B cell (primary cell): ENCODE measurements around the gene BANP. TPM values are rescaled to one million over a fixed set of nuclear protein-coding genes. Genes with fewer than 3 reads are reported as not detected.

Source experiments
- ATAC-seq: fragments of 200-7000 bp; cut with Tn5 transposase; one replicate; pipeline ENCODE4 v1.10.0; 2021; ENCODE audit warnings: low read depth, mild to moderate bottlenecking, moderate number of reproducible peaks, moderate library complexity
- CTCF ChIA-PET: fragments of 350-600 bp; sonication (Branson Sonifier 250); formaldehyde crosslinking; loops from one replicate; lab custom pipeline; 2021; ENCODE audit warnings: antibody characterized with exemption, inconsistent platforms; lab: Charles Lee
- POLR2A ChIA-PET: fragments of 350-600 bp; sonication (Branson Sonifier 250); formaldehyde crosslinking; loops from one replicate; lab custom pipeline; 2021; ENCODE audit warnings: antibody characterized with exemption; lab: Charles Lee
- DNase-seq: peaks from one replicate; pipeline ENCODE4 v3.0.0; 2013
- H2AFZ ChIP-seq: 2 replicates; pipeline ENCODE4 v1.6.1; 2012; ENCODE audit warnings: mild to moderate bottlenecking, low read depth, low read length; ENCODE audit not compliant: insufficient read depth, poor library complexity, severe bottlenecking
- H3K27ac ChIP-seq, 2 donors: 1 replicate in 1 of 2; 2 replicates in 1 of 2; pipeline ENCODE4 v1.5.1; 2012 to 2013; ENCODE audit warnings: low read length in 2 of 2, mild to moderate bottlenecking in 2 of 2, moderate library complexity in 1 of 2
- H3K27me3 ChIP-seq, 4 experiments: fragments of 200-600 bp in 1 of 4; sonication (generic) in 1 of 4; replicated peaks in 1 of 4; 1 replicate in 2 of 4; 2 replicates in 2 of 4; pipeline versions ENCODE4 v1.6.1 to v1.7.0; 2013 to 2016; ENCODE audit warnings: low read length in 3 of 4, mild to moderate bottlenecking in 2 of 4, mixed read lengths in 1 of 4, moderate library complexity in 1 of 4; ENCODE audit not compliant: insufficient read depth in 4 of 4, control insufficient read depth in 3 of 4; ENCODE audit errors: control extremely low read depth in 1 of 4
- H3K36me3 ChIP-seq, 2 experiments: replicated peaks in 1 of 2; 1 replicate in 1 of 2; 2 replicates in 1 of 2; pipeline versions ENCODE4 v1.6.1 to v1.7.1; 2013; ENCODE audit warnings: low read length in 1 of 2; ENCODE audit not compliant: insufficient read depth in 2 of 2, control insufficient read depth in 1 of 2; ENCODE audit errors: control extremely low read depth in 1 of 2, extremely low read depth in 1 of 2
- H3K4me1 ChIP-seq, 2 donors: fragments of 200-600 bp in 1 of 2; sonication (generic) in 1 of 2; 1 replicate in 1 of 2; 2 replicates in 1 of 2; pipeline versions ENCODE4 v1.5.1 to v1.6.1; 2013 to 2017; ENCODE audit warnings: low read length in 2 of 2; ENCODE audit not compliant: control insufficient read depth in 2 of 2, insufficient read depth in 2 of 2
- H3K4me2 ChIP-seq: replicated peaks from 2 replicates; pipeline ENCODE3; 2012; ENCODE audit warnings: mild to moderate bottlenecking, low read depth, low read length; ENCODE audit not compliant: poor library complexity, severe bottlenecking
- H3K4me3 ChIP-seq, 5 experiments: fragments of 200-600 bp in 1 of 5; sonication (generic) in 1 of 5; 1 replicate in 3 of 5; 2 replicates in 2 of 5; pipeline versions ENCODE4 v1.5.1 to v1.7.0; 2011 to 2016; ENCODE audit warnings: low read length in 4 of 5, mild to moderate bottlenecking in 4 of 5, low read depth in 2 of 5, control low read depth in 1 of 5, moderate library complexity in 1 of 5; ENCODE audit not compliant: insufficient read depth in 1 of 5; ENCODE audit errors: control extremely low read depth in 1 of 5, extremely low read depth in 1 of 5
- H3K79me2 ChIP-seq: fragments of 200-600 bp; sonication (generic); one replicate; pipeline ENCODE4 v1.6.0; 2016; ENCODE audit warnings: low read length; ENCODE audit not compliant: control insufficient read depth, insufficient read depth
- H3K9ac ChIP-seq: fragments of 200-600 bp; sonication (generic); 2 replicates; pipeline ENCODE4 v1.6.1; 2017; ENCODE audit warnings: mild to moderate bottlenecking, low read length, moderate library complexity
- H3K9me3 ChIP-seq, 3 donors: one replicate each; pipeline versions ENCODE4 v1.6.1 to v1.7.1; 2013; ENCODE audit warnings: low read length in 2 of 3; ENCODE audit not compliant: control insufficient read depth in 2 of 3, insufficient read depth in 1 of 3; ENCODE audit errors: control extremely low read depth in 1 of 3
- H4K20me1 ChIP-seq: 2 replicates; pipeline ENCODE4 v1.6.0; 2012; ENCODE audit warnings: mild to moderate bottlenecking, low read length; ENCODE audit not compliant: insufficient read depth, control insufficient read depth, poor library complexity, severe bottlenecking
- H3K27ac Mint-ChIP-seq: one replicate; pipeline ENCODE4 v1.8.0; 2021; ENCODE audit warnings: mixed read lengths
- H3K27me3 Mint-ChIP-seq: one replicate; pipeline ENCODE4 v1.8.0; 2021; ENCODE audit warnings: mixed read lengths
- H3K4me1 Mint-ChIP-seq: one replicate; pipeline ENCODE4 v1.8.0; 2021; ENCODE audit warnings: mixed read lengths
- H3K4me3 Mint-ChIP-seq: one replicate; pipeline ENCODE4 v1.8.0; 2021; ENCODE audit warnings: mixed read lengths
- H3K9me3 Mint-ChIP-seq: one replicate; pipeline ENCODE4 v1.8.0; 2022; ENCODE audit warnings: mixed read lengths; ENCODE audit not compliant: insufficient read depth
- CTCF ChIP-seq: fragments of 200-600 bp; IDR thresholded peaks from one replicate; pipeline ENCODE4 v1.8.0; 2022; ENCODE audit warnings: antibody characterized with exemption, mild to moderate bottlenecking
- EZH2 ChIP-seq: IDR thresholded peaks from 2 replicates; pipeline ENCODE4 v1.6.1; 2012; ENCODE audit warnings: borderline replicate concordance, low read depth, mild to moderate bottlenecking, moderate library complexity, low read length; ENCODE audit not compliant: insufficient read depth, poor library complexity, severe bottlenecking
- WGBS: methylation state at CpG from one replicate; pipeline ENCODE4 v1.1.5; 2013; ENCODE audit warnings: missing lambda C conversion rate; ENCODE audit not compliant: insufficient coverage; 5-methylcytosine and 5-hydroxymethylcytosine counted together
- intact Hi-C: fragments of 100-400 bp; cut with micrococcal nuclease; formaldehyde crosslinking; loops from one replicate; pipeline ENCODE4 v1.10.0; 2022
- polyA plus RNA-seq: library from polyadenylated mRNA; depleted of rRNA; stranded (reverse); fragments of >200 nt; gene quantifications from 2 replicates; pipeline ENCODE4 v1.2.3, GENCODE V29; 2012
- total RNA-seq, 2 donors: library from RNA; stranded (reverse); fragments of 120-200 nt in 1 of 2; gene quantifications; 1 replicate in 1 of 2; 2 replicates in 1 of 2; pipeline versions ENCODE4 v1.2.3 to v1.2.4, GENCODE V29; 2013 to 2022

Gene BANP
- total and polyA plus RNA-seq, 2 donors (not counting 1 experiment from before 2014, with no cell fraction given) = 44.4 to 181 TPM

- DNase-seq (no peak), ATAC-seq (no peak)
- Histone ChIP-seq H3K27me3 (no peaks in the 10 kb centered on the region), H3K9me3 (no peaks in the 10 kb centered on the region), H3K4me1 (peaks cover 42 to 53% of the 10 kb centered on the region in 2 donors), H3K4me2 (no peak overlapping the region), H3K9ac (no peak overlapping the region), H4K20me1 (peaks cover 89% of the 10 kb centered on the region), H3K4me3 (no peak overlapping the region), H3K36me3 (peaks cover 0 to 13% of the 10 kb centered on the region in 2 experiments), H3K27ac (no peak overlapping the region), H2AFZ (no peak overlapping the region), H3K79me2 (peaks cover 91% of the 10 kb centered on the region)
- Mint-ChIP-seq H3K4me3 (peak overlapping the region; percentile 91), H3K4me1 (peaks cover 80% of the 10 kb centered on the region), H3K9me3 (no peaks in the 10 kb centered on the region), H3K27me3 (no peaks in the 10 kb centered on the region), H3K27ac (no peak overlapping the region)
- intact Hi-C loops = no loop called here
- ChIA-PET POLR2A (interaction anchor here (0.6 kb wide), 1 partner anchor 8 kb away, joined by 3 read pairs; no protein-coding TSS in a partner anchor), CTCF (interaction anchor here (0.9 to 1.1 kb wide), 2 partner anchors 10 to 12 kb away, joined by 3 read pairs; partner anchors contain the start of gene BANP)
- 96% methylated on average over 7 of the region's 8 CpGs for WGBS
- TF ChIP-seq EZH2 (no peak), CTCF (no peak)
Observed at GRCh38 chr16:87960852-87961251, 9.6 kb downstream of the BANP start.

DNA sequence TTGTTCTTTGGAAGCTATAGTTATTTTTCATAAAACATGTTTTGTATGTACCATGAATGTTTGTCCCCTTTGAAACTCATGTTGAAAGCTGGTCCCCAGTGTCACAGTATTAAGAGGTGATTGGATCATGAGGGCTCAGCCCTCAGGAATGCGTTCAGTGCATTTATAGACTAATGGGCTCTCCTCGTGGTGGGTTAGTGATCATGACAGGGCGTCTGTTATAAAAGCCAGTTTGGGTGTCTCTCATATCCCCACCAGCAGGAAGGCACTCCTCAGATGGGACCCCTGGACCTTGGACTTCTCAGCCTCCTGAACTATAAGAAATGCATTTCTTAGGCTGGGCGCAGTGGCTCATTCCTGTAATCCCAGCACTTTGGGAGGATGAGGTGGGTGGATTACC lies 10.4 kb downstream of the BANP start:
- H3K27me3 Mint-ChIP-seq = no peaks in the 10 kb centered on the region
- POLR2A ChIA-PET = no interaction called here
- peak overlapping the region; percentile 48 for H3K4me3 Mint-ChIP-seq

More for the DNA sequence above, 10.4 kb downstream of the BANP start:
- no peaks in the 10 kb centered on the region for H3K9me3 Mint-ChIP-seq
- H3K4me3 ChIP-seq = no peak overlapping the region
- H3K27ac ChIP-seq = no peak overlapping the region
- no peak overlapping the region for H2AFZ ChIP-seq
- no peaks in the 10 kb centered on the region for H3K27me3 ChIP-seq
- TF ChIP-seq EZH2 = no peak
- no peak for TF ChIP-seq CTCF
- peaks cover 0 to 13% of the 10 kb centered on the region in 2 experiments for H3K36me3 ChIP-seq
- intact Hi-C loops = no loop called here
- CTCF ChIA-PET = interaction anchor here (1.1 kb wide), 1 partner anchor 13 kb away, joined by 3 read pairs; no protein-coding TSS in a partner anchor
- no CpG with 5 or more reads among the region's 4 CpGs for WGBS
- H3K79me2 ChIP-seq = peaks cover 99% of the 10 kb centered on the region
- ATAC-seq = no peak
- H3K27ac Mint-ChIP-seq = peak overlapping the region; percentile 56
- peaks cover 40 to 52% of the 10 kb centered on the region in 2 donors for H3K4me1 ChIP-seq
- H3K9ac ChIP-seq = no peak overlapping the region
- H3K4me1 Mint-ChIP-seq = peaks cover 80% of the 10 kb centered on the region
- H3K9me3 ChIP-seq = no peaks in the 10 kb centered on the region
- DNase-seq = no peak
- H4K20me1 ChIP-seq = peaks cover 96% of the 10 kb centered on the region
- H3K4me2 ChIP-seq = no peak overlapping the region
